ENCODE results near the gene MAPKAP1.

Gene MAPKAP1

DNA sequence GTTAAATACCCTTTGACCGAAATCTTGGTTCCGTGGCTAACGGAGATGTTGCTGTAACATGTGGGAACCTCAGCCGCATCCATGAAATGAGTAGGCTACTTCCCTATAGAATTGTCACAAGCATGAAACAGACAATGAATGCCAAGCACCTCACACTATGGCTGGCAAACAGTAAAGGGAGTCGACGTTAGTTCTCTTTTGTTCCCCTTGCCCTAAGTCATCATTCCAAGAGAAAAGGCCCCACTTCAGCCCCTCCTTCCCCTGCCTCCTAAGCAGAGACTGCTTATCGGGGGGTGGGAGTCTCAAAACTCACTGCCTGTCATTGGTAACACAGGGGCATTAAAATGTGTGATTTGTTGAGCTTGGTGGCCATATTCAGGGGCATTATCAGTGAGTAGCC is 159.6 kb downstream of the MAPKAP1 start:
- no peak overlapping the region for H3K9ac ChIP-seq (ENCODE audit: low read depth in 1 of 2, low read length in 2 of 2)
- no peaks in the 10 kb centered on the region for H3K9me3 ChIP-seq (ENCODE audit: control insufficient read depth in 1 of 2, low read length in 2 of 2)
- H3K27ac ChIP-seq (ENCODE audit: low read depth, low read length) = no peak overlapping the region
- H3K27me3 ChIP-seq (ENCODE audit: control insufficient read depth in 1 of 2, insufficient read depth in 2 of 2, low read length in 2 of 2) = no peaks in the 10 kb centered on the region
- no peaks in the 10 kb centered on the region for H3K4me1 ChIP-seq (ENCODE audit: control insufficient read depth in 1 of 2, insufficient read depth in 2 of 2, low read length in 2 of 2)
- H3K36me3 ChIP-seq (ENCODE audit: control insufficient read depth in 1 of 2, insufficient read depth in 2 of 2, low read length in 2 of 2) = peaks cover 0 to 8% of the 10 kb centered on the region in 2 donors
- H3K4me3 ChIP-seq (ENCODE audit: low read depth in 1 of 2, low read length in 2 of 2) = no peak overlapping the region

GRCh38 chr9:125545845-125546244 is 161.2 kb downstream of the MAPKAP1 start:
- H3K27ac ChIP-seq (ENCODE audit: low read depth, low read length) = no peak overlapping the region
- no peaks in the 10 kb centered on the region for H3K4me1 ChIP-seq (ENCODE audit: control insufficient read depth in 1 of 2, insufficient read depth in 2 of 2, low read length in 2 of 2)
- H3K27me3 ChIP-seq (ENCODE audit: control insufficient read depth in 1 of 2, insufficient read depth in 2 of 2, low read length in 2 of 2) = no peaks in the 10 kb centered on the region
- H3K36me3 ChIP-seq (ENCODE audit: control insufficient read depth in 1 of 2, insufficient read depth in 2 of 2, low read length in 2 of 2) = peaks cover 0 to 8% of the 10 kb centered on the region in 2 donors
- no peak overlapping the region for H3K4me3 ChIP-seq (ENCODE audit: low read depth in 1 of 2, low read length in 2 of 2)
- H3K9ac ChIP-seq (ENCODE audit: low read depth in 1 of 2, low read length in 2 of 2) = no peak overlapping the region
- no peaks in the 10 kb centered on the region for H3K9me3 ChIP-seq (ENCODE audit: control insufficient read depth in 1 of 2, low read length in 2 of 2)

- Histone ChIP-seq H3K4me3 (ENCODE audit: low read depth in 1 of 2, low read length in 2 of 2) (no peak overlapping the region), H3K27me3 (ENCODE audit: control insufficient read depth in 1 of 2, insufficient read depth in 2 of 2, low read length in 2 of 2) (no peaks in the 10 kb centered on the region), H3K9me3 (ENCODE audit: control insufficient read depth in 1 of 2, low read length in 2 of 2) (no peaks in the 10 kb centered on the region), H3K9ac (ENCODE audit: low read depth in 1 of 2, low read length in 2 of 2) (no peak overlapping the region), H3K4me1 (ENCODE audit: control insufficient read depth in 1 of 2, insufficient read depth in 2 of 2, low read length in 2 of 2) (no peaks in the 10 kb centered on the region), H3K36me3 (ENCODE audit: control insufficient read depth in 1 of 2, insufficient read depth in 2 of 2, low read length in 2 of 2) (peaks cover 0 to 8% of the 10 kb centered on the region in 2 donors), H3K27ac (ENCODE audit: low read depth, low read length) (no peak overlapping the region)
Observed at GRCh38 chr9:125544988-125545651, 161.9 kb downstream of the MAPKAP1 start.

DNA sequence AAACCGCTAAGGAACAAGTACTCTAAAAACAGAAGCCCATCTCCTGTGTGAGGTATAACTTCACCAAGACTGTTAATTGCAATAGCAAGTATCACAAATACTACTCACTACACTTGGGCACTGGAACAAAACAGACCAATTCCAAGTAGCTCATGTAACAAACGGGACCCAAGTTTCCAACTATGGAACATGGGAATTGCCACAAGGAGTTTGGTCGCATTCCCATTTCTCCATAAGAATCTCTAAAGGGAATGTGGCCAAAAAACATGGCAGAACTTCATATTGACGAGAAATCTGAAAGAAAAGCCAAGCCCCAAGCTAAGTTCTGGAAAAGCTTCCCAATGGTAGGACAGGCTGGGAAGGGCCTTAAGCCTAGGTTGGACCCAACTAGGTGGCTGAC is 162.5 kb downstream of the MAPKAP1 start:
- H3K27ac ChIP-seq (ENCODE audit: low read depth, low read length) = no peak overlapping the region
- H3K36me3 ChIP-seq (ENCODE audit: control insufficient read depth in 1 of 2, insufficient read depth in 2 of 2, low read length in 2 of 2) = peaks cover 0 to 8% of the 10 kb centered on the region in 2 donors
- no peaks in the 10 kb centered on the region for H3K27me3 ChIP-seq (ENCODE audit: control insufficient read depth in 1 of 2, insufficient read depth in 2 of 2, low read length in 2 of 2)
- H3K4me1 ChIP-seq (ENCODE audit: control insufficient read depth in 1 of 2, insufficient read depth in 2 of 2, low read length in 2 of 2) = no peaks in the 10 kb centered on the region
- H3K9ac ChIP-seq (ENCODE audit: low read depth in 1 of 2, low read length in 2 of 2) = no peak overlapping the region
- no peak overlapping the region for H3K4me3 ChIP-seq (ENCODE audit: low read depth in 1 of 2, low read length in 2 of 2)
- no peaks in the 10 kb centered on the region for H3K9me3 ChIP-seq (ENCODE audit: control insufficient read depth in 1 of 2, low read length in 2 of 2)

DNA sequence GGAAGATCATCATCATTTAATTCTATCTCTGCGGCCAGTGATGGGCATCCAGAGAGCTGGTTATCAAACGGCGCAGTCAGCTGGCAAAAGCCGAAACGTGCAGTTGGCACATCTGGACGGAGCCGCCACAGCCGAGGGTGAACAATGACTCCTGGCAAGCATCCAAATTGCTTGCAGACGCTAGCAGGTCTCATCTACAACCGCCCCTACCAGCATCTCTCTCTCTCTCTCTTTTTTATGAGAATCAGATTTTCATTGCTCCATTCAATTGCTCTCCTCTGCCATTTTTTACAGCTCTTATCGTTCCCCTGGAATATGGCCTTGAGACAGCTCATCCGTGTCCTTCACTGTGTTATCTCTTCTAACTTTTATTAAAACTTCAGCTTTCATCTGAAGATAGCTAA is 165.2 kb downstream of the MAPKAP1 start:
- Histone ChIP-seq H3K36me3 (ENCODE audit: control insufficient read depth in 1 of 2, insufficient read depth in 2 of 2, low read length in 2 of 2) (peaks cover 0 to 8% of the 10 kb centered on the region in 2 donors), H3K4me1 (ENCODE audit: control insufficient read depth in 1 of 2, insufficient read depth in 2 of 2, low read length in 2 of 2) (peaks cover 0 to 9% of the 10 kb centered on the region in 2 donors), H3K9me3 (ENCODE audit: control insufficient read depth in 1 of 2, low read length in 2 of 2) (no peaks in the 10 kb centered on the region), H3K27me3 (ENCODE audit: control insufficient read depth in 1 of 2, insufficient read depth in 2 of 2, low read length in 2 of 2) (no peaks in the 10 kb centered on the region), H3K4me3 (ENCODE audit: low read depth in 1 of 2, low read length in 2 of 2) (no peak overlapping the region), H3K27ac (ENCODE audit: low read depth, low read length) (no peak overlapping the region), H3K9ac (ENCODE audit: low read depth in 1 of 2, low read length in 2 of 2) (no peak overlapping the region)

DNA sequence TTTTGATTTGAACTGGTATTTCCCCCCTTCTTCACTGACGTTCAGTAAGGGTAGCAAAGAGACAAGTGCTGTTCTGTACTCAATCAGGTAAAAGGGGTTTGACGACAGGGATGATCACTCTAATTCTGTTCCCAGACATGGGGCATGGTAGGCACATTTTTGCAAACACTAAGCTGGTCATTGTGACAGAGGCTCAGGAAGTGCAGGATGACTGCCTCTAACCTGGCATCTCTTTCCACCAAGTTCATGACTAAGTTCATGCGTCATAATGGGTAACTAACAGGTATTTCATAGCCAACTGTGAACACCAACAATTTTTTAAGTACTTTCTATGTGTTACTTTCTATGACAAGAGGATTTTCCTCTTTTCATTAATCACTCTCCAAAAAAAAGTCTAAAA is 166.5 kb downstream of the MAPKAP1 start:
- Histone ChIP-seq H3K4me3 (ENCODE audit: low read depth in 1 of 2, low read length in 2 of 2) (no peak overlapping the region), H3K9ac (ENCODE audit: low read depth in 1 of 2, low read length in 2 of 2) (no peak overlapping the region), H3K4me1 (ENCODE audit: control insufficient read depth in 1 of 2, insufficient read depth in 2 of 2, low read length in 2 of 2) (peaks cover 0 to 9% of the 10 kb centered on the region in 2 donors), H3K9me3 (ENCODE audit: control insufficient read depth in 1 of 2, low read length in 2 of 2) (no peaks in the 10 kb centered on the region), H3K36me3 (ENCODE audit: control insufficient read depth in 1 of 2, insufficient read depth in 2 of 2, low read length in 2 of 2) (peaks cover 0 to 4% of the 10 kb centered on the region in 2 donors), H3K27me3 (ENCODE audit: control insufficient read depth in 1 of 2, insufficient read depth in 2 of 2, low read length in 2 of 2) (no peaks in the 10 kb centered on the region), H3K27ac (ENCODE audit: low read depth, low read length) (no peak overlapping the region)

- H3K4me3 ChIP-seq (ENCODE audit: low read depth in 1 of 2, low read length in 2 of 2) = no peak overlapping the region
- no peaks in the 10 kb centered on the region for H3K9me3 ChIP-seq (ENCODE audit: control insufficient read depth in 1 of 2, low read length in 2 of 2)
- no peak overlapping the region for H3K9ac ChIP-seq (ENCODE audit: low read depth in 1 of 2, low read length in 2 of 2)
- no peaks in the 10 kb centered on the region for H3K27me3 ChIP-seq (ENCODE audit: control insufficient read depth in 1 of 2, insufficient read depth in 2 of 2, low read length in 2 of 2)
- no peak overlapping the region for H3K27ac ChIP-seq (ENCODE audit: low read depth, low read length)
- H3K4me1 ChIP-seq (ENCODE audit: control insufficient read depth in 1 of 2, insufficient read depth in 2 of 2, low read length in 2 of 2) = peaks cover 0 to 9% of the 10 kb centered on the region in 2 donors
- peaks cover 0 to 4% of the 10 kb centered on the region in 2 donors for H3K36me3 ChIP-seq (ENCODE audit: control insufficient read depth in 1 of 2, insufficient read depth in 2 of 2, low read length in 2 of 2)
Observed at GRCh38 chr9:125538092-125538473, 168.9 kb downstream of the MAPKAP1 start.

- Histone ChIP-seq H3K9ac (ENCODE audit: low read depth in 1 of 2, low read length in 2 of 2) (no peak overlapping the region), H3K27ac (ENCODE audit: low read depth, low read length) (no peak overlapping the region), H3K9me3 (ENCODE audit: control insufficient read depth in 1 of 2, low read length in 2 of 2) (no peaks in the 10 kb centered on the region), H3K36me3 (ENCODE audit: control insufficient read depth in 1 of 2, insufficient read depth in 2 of 2, low read length in 2 of 2) (no peaks in the 10 kb centered on the region), H3K27me3 (ENCODE audit: control insufficient read depth in 1 of 2, insufficient read depth in 2 of 2, low read length in 2 of 2) (no peaks in the 10 kb centered on the region), H3K4me1 (ENCODE audit: control insufficient read depth in 1 of 2, insufficient read depth in 2 of 2, low read length in 2 of 2) (peaks cover 0 to 9% of the 10 kb centered on the region in 2 donors), H3K4me3 (ENCODE audit: low read depth in 1 of 2, low read length in 2 of 2) (no peak overlapping the region)
Observed at GRCh38 chr9:125537442-125538091, 169.4 kb downstream of the MAPKAP1 start.

- Histone ChIP-seq H3K4me3 (ENCODE audit: low read depth in 1 of 2, low read length in 2 of 2) (no peak overlapping the region), H3K27me3 (ENCODE audit: control insufficient read depth in 1 of 2, insufficient read depth in 2 of 2, low read length in 2 of 2) (no peaks in the 10 kb centered on the region), H3K9me3 (ENCODE audit: control insufficient read depth in 1 of 2, low read length in 2 of 2) (no peaks in the 10 kb centered on the region), H3K4me1 (ENCODE audit: control insufficient read depth in 1 of 2, insufficient read depth in 2 of 2, low read length in 2 of 2) (peaks cover 0 to 9% of the 10 kb centered on the region in 2 donors), H3K27ac (ENCODE audit: low read depth, low read length) (no peak overlapping the region), H3K9ac (ENCODE audit: low read depth in 1 of 2, low read length in 2 of 2) (no peak overlapping the region), H3K36me3 (ENCODE audit: control insufficient read depth in 1 of 2, insufficient read depth in 2 of 2, low read length in 2 of 2) (no peaks in the 10 kb centered on the region)
Observed at GRCh38 chr9:125536776-125537175, 170.2 kb downstream of the MAPKAP1 start.

- H3K4me1 ChIP-seq (ENCODE audit: control insufficient read depth in 1 of 2, insufficient read depth in 2 of 2, low read length in 2 of 2) = peaks cover 0 to 9% of the 10 kb centered on the region in 2 donors
- H3K4me3 ChIP-seq (ENCODE audit: low read depth in 1 of 2, low read length in 2 of 2) = no peak overlapping the region
- H3K27ac ChIP-seq (ENCODE audit: low read depth, low read length) = no peak overlapping the region
- no peaks in the 10 kb centered on the region for H3K36me3 ChIP-seq (ENCODE audit: control insufficient read depth in 1 of 2, insufficient read depth in 2 of 2, low read length in 2 of 2)
- no peaks in the 10 kb centered on the region for H3K9me3 ChIP-seq (ENCODE audit: control insufficient read depth in 1 of 2, low read length in 2 of 2)
- no peak overlapping the region for H3K9ac ChIP-seq (ENCODE audit: low read depth in 1 of 2, low read length in 2 of 2)
- H3K27me3 ChIP-seq (ENCODE audit: control insufficient read depth in 1 of 2, insufficient read depth in 2 of 2, low read length in 2 of 2) = no peaks in the 10 kb centered on the region
Observed at GRCh38 chr9:125536167-125536772, 170.7 kb downstream of the MAPKAP1 start.

All from duodenal mucosa (tissue), 2 donors.